GM19468 (cell line): ENCODE measurements around the gene CRIM1.
"Not testable (repeated sequence)": the region's sequence is repeated elsewhere in the genome, so short reads cannot be mapped to it uniquely, and the experiment has no call there.

ENCODE experiments used
- ATAC-seq: cut with Tn5 transposase; IDR thresholded peaks from one replicate; pipeline ENCODE4 v1.9.1; 2021; ENCODE audit warnings: mild to moderate bottlenecking, moderate library complexity, moderate number of reproducible peaks; ENCODE audit not compliant: unreplicated experiment; ENCODE audit errors: extremely low read depth

The CRIM1 gene

GRCh38 chr2:36355151-36355889 is at the start of gene CRIM1:
Gene CRIM1, plus strand, starts transcription at chr2:36355778. Its CDS starts 515 bp downstream, at chr2:36356293.
- peak; percentile 31 for ATAC-seq

GRCh38 chr2:36307441-36307840 is 48.1 kb upstream of the CRIM1 start:
- ATAC-seq = no peak

- not testable (repeated sequence) for ATAC-seq
These were observed 45.1 kb upstream of the CRIM1 start for GRCh38 chr2:36310444-36310843.

GRCh38 chr2:36318547-36318946 is 37.0 kb upstream of the CRIM1 start:
- no peak for ATAC-seq

- ATAC-seq = no peak
These were observed 33.5 kb upstream of the CRIM1 start for GRCh38 chr2:36322108-36322507.

- no peak for ATAC-seq
These were observed 29.3 kb upstream of the CRIM1 start for GRCh38 chr2:36326286-36326685.

- no peak for ATAC-seq
These were observed 26.3 kb upstream of the CRIM1 start for GRCh38 chr2:36329251-36329650.

GRCh38 chr2:36329746-36330472 is 25.7 kb upstream of the CRIM1 start:
- no peak for ATAC-seq

GRCh38 chr2:36330473-36331395 is 24.8 kb upstream of the CRIM1 start:
- ATAC-seq = no peak

GRCh38 chr2:36333350-36334012 is 22.1 kb upstream of the CRIM1 start:
- no peak for ATAC-seq

- ATAC-seq = no peak
These were observed 20.0 kb upstream of the CRIM1 start for GRCh38 chr2:36335597-36335996.

- no peak for ATAC-seq
These were observed 19.3 kb upstream of the CRIM1 start for GRCh38 chr2:36336321-36336720.

GRCh38 chr2:36337354-36337753 is 18.2 kb upstream of the CRIM1 start:
- no peak for ATAC-seq

- no peak for ATAC-seq
These were observed 17.3 kb upstream of the CRIM1 start for GRCh38 chr2:36338124-36338826.

- ATAC-seq = no peak
These were observed 16.8 kb upstream of the CRIM1 start for GRCh38 chr2:36338827-36339145.

GRCh38 chr2:36339607-36340218 is 15.9 kb upstream of the CRIM1 start:
- no peak for ATAC-seq

GRCh38 chr2:36343606-36344005 is 12.0 kb upstream of the CRIM1 start:
- ATAC-seq = no peak

- no peak for ATAC-seq
These were observed 6.9 kb upstream of the CRIM1 start for GRCh38 chr2:36348721-36349120.

GRCh38 chr2:36351291-36351690 is 4.3 kb upstream of the CRIM1 start:
- no peak for ATAC-seq
